GM12892 (cell line): ENCODE results near the gene IFIH1.

Experiments
- POLR2A ChIP-seq: IDR thresholded peaks from 2 replicates; pipeline ENCODE4 v1.6.1; 2011; ENCODE audit warnings: low read depth, low read length, control low read depth
- POLR2AphosphoS5 ChIP-seq: IDR thresholded peaks from 2 replicates; pipeline ENCODE4 v1.6.1; 2011; ENCODE audit warnings: low read depth, low read length, control low read depth
- TAF1 ChIP-seq: IDR thresholded peaks from 2 replicates; pipeline ENCODE4 v1.6.1; 2011; ENCODE audit warnings: low read depth, mild to moderate bottlenecking, control low read depth, low read length, borderline replicate concordance

- no peak for TF ChIP-seq POLR2AphosphoS5
- TF ChIP-seq POLR2A: no peak
- TF ChIP-seq TAF1: no peak
Observed at GRCh38 chr2:162308747-162309503, 9.6 kb downstream of the IFIH1 start.
